HepG2 (cell line): ENCODE data around the gene GPN2. TPM values are rescaled to one million over a fixed set of nuclear protein-coding genes. Genes with fewer than 3 reads are reported as not detected.

Experiments used
- EHMT2 ChIP-seq: fragments of 200-600 bp; sonication (generic); IDR thresholded peaks from 2 replicates; pipeline ENCODE4 v1.7.0; 2017; ENCODE audit warnings: antibody characterized with exemption, low read depth, low read length, borderline replicate concordance
- GATAD1 ChIP-seq: IDR thresholded peaks from 2 replicates; pipeline ENCODE4 v1.6.1; 2016; ENCODE audit warnings: missing genetic modification reagents, missing compliant biosample characterization
- KAT2B ChIP-seq: fragments of 150-350 bp; IDR thresholded peaks from 2 replicates; pipeline ENCODE4 v1.6.1; 2014; ENCODE audit warnings: low read depth, low read length, borderline replicate concordance
- KIAA2018 ChIP-seq: sonication (generic); formaldehyde crosslinking; IDR thresholded peaks from 2 replicates; pipeline ENCODE4 v1.5.0; 2020; ENCODE audit warnings: mild to moderate bottlenecking, missing genetic modification reagents, borderline replicate concordance
- KLF6 ChIP-seq: IDR thresholded peaks from 2 replicates; pipeline ENCODE4 v1.8.0; 2016; ENCODE audit warnings: missing biosample characterization, missing genetic modification reagents
- NCOA2 ChIP-seq: sonication (generic); formaldehyde crosslinking; IDR thresholded peaks from 2 replicates; pipeline ENCODE4 v1.8.0; 2022; ENCODE audit warnings: inconsistent platforms
- SAP130 ChIP-seq: IDR thresholded peaks from 2 replicates; pipeline ENCODE4 v1.6.1; 2016; ENCODE audit warnings: low read depth
- TBX2 ChIP-seq: sonication (generic); formaldehyde crosslinking; IDR thresholded peaks from 2 replicates; pipeline ENCODE4 v1.5.0; 2020; ENCODE audit warnings: missing genetic modification reagents, mild to moderate bottlenecking, borderline replicate concordance
- U2AF1 ChIP-seq: fragments of 200-400 bp; formaldehyde crosslinking; optimal IDR thresholded peaks from 2 replicates; pipeline ENCODE3; 2017; ENCODE audit warnings: mild to moderate bottlenecking, low read depth, low read length
- ZFP36 ChIP-seq: fragments of 150-350 bp; IDR thresholded peaks from 2 replicates; pipeline ENCODE4 v1.6.1; 2018; ENCODE audit warnings: borderline replicate concordance, low read length, low read depth; ENCODE audit not compliant: partially characterized antibody
- ZHX2 ChIP-seq, 2 experiments: sonication (generic) in 1 of 2; formaldehyde crosslinking in 1 of 2; IDR thresholded peaks; 2 replicates each; pipeline versions ENCODE4 v1.6.1 to v1.9.0; 2014 to 2022; ENCODE audit warnings: antibody characterized with exemption in 1 of 2, borderline replicate concordance in 1 of 2, inconsistent platforms in 1 of 2, low read depth in 1 of 2, missing genetic modification reagents in 1 of 2
- ZNF235 ChIP-seq: sonication (generic); formaldehyde crosslinking; IDR thresholded peaks from 2 replicates; pipeline ENCODE4 v1.8.1; 2023; ENCODE audit warnings: mild to moderate bottlenecking, missing genetic modification reagents, borderline replicate concordance
- ZNF468 ChIP-seq: sonication (generic); formaldehyde crosslinking; IDR thresholded peaks from 2 replicates; pipeline ENCODE4 v1.8.0; 2022; ENCODE audit warnings: mild to moderate bottlenecking, moderate library complexity, missing genetic modification reagents
- ZNF510 ChIP-seq: sonication (generic); formaldehyde crosslinking; IDR thresholded peaks from 2 replicates; pipeline ENCODE4 v1.4.0; 2020; ENCODE audit warnings: low read depth, mild to moderate bottlenecking, missing genetic modification reagents
- ZSCAN9 ChIP-seq: IDR thresholded peaks from 2 replicates; pipeline ENCODE4 v1.6.1; 2016; ENCODE audit warnings: borderline replicate concordance
- polyA plus RNA-seq, 8 experiments: library from polyadenylated mRNA; depleted of rRNA in 3 of 8; stranded (reverse) in 7 of 8; unstranded in 1 of 8; fragments of >200 nt; fragmentation: Illumina TruSeq in 4 of 8; extraction: Trizol in 4 of 8; gene quantifications; 2 replicates each; pipeline versions ENCODE4 v1.2.1 to v1.2.3, GENCODE V29; 2011 to 2016; ENCODE audit warnings: low read depth in 4 of 8, missing spikeins in 1 of 8, mixed read lengths in 1 of 8; ENCODE audit not compliant: insufficient read depth in 1 of 8
- total RNA-seq, 5 experiments: library from RNA; depleted of rRNA; stranded (reverse); fragments of >200 nt; fragmentation: Illumina TruSeq; extraction: Trizol; gene quantifications; 2 replicates each; pipeline ENCODE4 v1.2.3, GENCODE V29; 2016; ENCODE audit warnings: low read depth in 1 of 5

Gene GPN2
- total and polyA plus RNA-seq, 2 of the 13 experiments (the other 11 are each of a cell fraction or from before 2014, with no cell fraction given): 19.3 to 38.9 TPM

GRCh38 chr1:26900001-26900814 is 10.1 kb upstream of the GPN2 start, which contains the start of gene GPATCH3 (continued):
- TF ChIP-seq ZNF235 (CRISPR knock-in tag): no peak
- TF ChIP-seq NCOA2 (CRISPR knock-in tag): peak; percentile 55
- TF ChIP-seq TBX2 (CRISPR knock-in tag): peak; percentile 84; the same call in 1 of the 2 replicates
- no peak for TF ChIP-seq U2AF1
- TF ChIP-seq ZSCAN9 (CRISPR knock-in tag): peak; percentile 68; the same call in 1 of the 2 replicates
- peak; percentile 99 for TF ChIP-seq SAP130 (CRISPR knock-in tag)
- peak; percentile 43; the same call in 1 of the 2 replicates for TF ChIP-seq ZNF510 (CRISPR knock-in tag)
- no peak for TF ChIP-seq EHMT2
- no peak for TF ChIP-seq KAT2B
- TF ChIP-seq KIAA2018 (CRISPR knock-in tag): no peak
- peak; percentile 100 for TF ChIP-seq GATAD1 (CRISPR knock-in tag)
- no peak for TF ChIP-seq ZFP36
- peak; percentile 74 for TF ChIP-seq ZHX2 (IDR thresholded peaks at IDR 0.05; ENCODE audit: low read depth)
- no peak for TF ChIP-seq ZHX2 (CRISPR knock-in tag; IDR thresholded peaks at IDR 0.05; ENCODE audit: borderline replicate concordance)
- peak; percentile 55; the same call in 1 of the 2 replicates for TF ChIP-seq KLF6 (CRISPR knock-in tag)
- no peak for TF ChIP-seq ZNF468 (CRISPR knock-in tag)
